Stimulated activated CD4-positive, alpha-beta T cell treated with anti-CD3 and anti-CD28 coated beads, Interleukin-1b, Interleukin-23, amount 100 ng/mL, for 48 hours (primary cell): Measurements from ENCODE around the gene TAS2R14.

Source experiments
- DNase-seq: peaks from one replicate; pipeline ENCODE4 v3.0.0-alpha.2; 2020

Gene TAS2R14

DNA sequence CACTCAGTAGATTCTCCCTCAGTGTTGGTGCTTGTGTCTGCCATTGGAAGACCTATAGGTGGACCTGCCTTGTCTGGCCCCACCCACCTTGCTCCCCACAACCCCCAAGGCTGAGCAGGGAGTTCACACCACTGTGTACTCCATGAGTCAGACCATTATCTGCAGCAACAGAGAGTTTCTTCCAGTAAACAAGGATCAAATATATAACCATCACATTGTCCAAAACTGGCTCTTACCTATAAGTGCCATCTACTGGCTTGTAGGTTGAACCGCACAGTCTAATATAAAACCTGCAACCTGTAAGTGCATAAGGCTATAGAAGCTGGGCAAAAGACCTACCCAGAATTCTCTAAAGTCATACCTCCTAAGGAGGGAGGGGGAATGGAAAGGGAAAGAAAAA, 37.6 kb downstream of the TAS2R14 start:
- no peak for DNase-seq

- DNase-seq, result no peak
Measured at GRCh38 chr12:10900972-10901371, 38.1 kb downstream of the TAS2R14 start.

GRCh38 chr12:10900530-10900929, 38.5 kb downstream of the TAS2R14 start:
- DNase-seq, result no peak

- no peak for DNase-seq
Measured at GRCh38 chr12:10896854-10897253, 42.2 kb downstream of the TAS2R14 start.

DNA sequence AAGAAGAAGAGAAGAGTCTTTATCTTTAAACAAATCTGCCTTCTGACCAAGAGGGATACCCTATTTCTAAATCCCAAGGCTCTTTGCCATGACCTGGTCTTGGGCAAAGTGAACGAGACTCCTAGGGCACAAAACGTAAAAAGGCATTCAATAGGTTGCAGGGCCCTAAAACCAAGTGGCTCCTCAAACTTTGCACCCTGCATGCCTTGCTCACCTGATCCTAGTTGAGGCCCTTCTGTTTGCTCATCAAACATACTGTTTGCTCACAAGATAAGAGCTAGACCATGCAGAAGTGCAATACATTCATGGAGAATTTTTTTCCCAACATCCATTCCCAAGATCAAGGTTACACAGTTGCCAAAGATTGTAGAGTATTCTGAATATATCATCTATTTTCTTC, 47.1 kb downstream of the TAS2R14 start:
- no peak for DNase-seq

DNA sequence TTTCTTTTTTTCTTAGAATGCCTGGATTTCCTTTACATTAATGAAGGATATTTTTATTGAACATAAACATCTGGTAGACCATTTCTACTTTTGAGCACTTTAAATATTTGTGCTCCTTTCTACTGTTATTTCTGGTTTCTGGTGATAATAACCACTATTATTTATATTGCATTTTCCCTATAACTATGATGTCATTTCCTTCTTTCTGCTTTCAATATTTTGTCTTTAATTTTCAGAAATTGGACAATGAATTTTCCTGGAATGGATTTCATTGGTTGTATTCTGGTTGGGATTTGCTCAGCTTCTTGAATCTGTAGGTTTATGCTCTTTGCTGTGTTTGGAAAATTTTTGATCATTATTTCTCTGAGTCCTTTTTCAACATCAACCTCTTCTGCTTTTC, 49.8 kb downstream of the TAS2R14 start:
- no peak for DNase-seq
